SK-N-MC (cell line): ENCODE data around the gene PIK3R2.
A peak's percentile ranks its signal among the peaks of the same experiment; 100 is the strongest.
"Not testable (repeated sequence)": the region's sequence is repeated elsewhere in the genome, so short reads cannot be mapped to it uniquely, and the experiment has no call there.

ENCODE experiments used
- DNase-seq: peaks from one replicate; pipeline ENCODE4 v3.0.0-alpha.2; 2011; ENCODE audit warnings: low read depth, low spot score
- H3K27ac ChIP-seq: fragments of 200-600 bp; sonication (generic); 2 replicates; pipeline ENCODE4 v1.5.1; 2016; ENCODE audit warnings: mixed run types
- H3K36me3 ChIP-seq: fragments of 200-600 bp; sonication (generic); 2 replicates; pipeline ENCODE4 v1.6.1; 2017; ENCODE audit warnings: antibody characterized with exemption, low read length, mixed read lengths; ENCODE audit not compliant: insufficient read depth
- H3K4me3 ChIP-seq: fragments of 200-600 bp; sonication (generic); 2 replicates; pipeline ENCODE4 v1.5.1; 2016
- H3K9ac ChIP-seq: fragments of 200-600 bp; sonication (generic); 2 replicates; pipeline ENCODE4 v1.8.0; 2017; ENCODE audit warnings: mixed run types, mixed read lengths; ENCODE audit not compliant: insufficient read length
- H3K9me3 ChIP-seq: fragments of 200-600 bp; sonication (generic); 2 replicates; pipeline ENCODE4 v1.6.1; 2017; ENCODE audit warnings: low read depth, mild to moderate bottlenecking, antibody characterized with exemption, low read length, moderate library complexity, mixed read lengths
- EZH2 ChIP-seq: fragments of 200-600 bp; sonication (generic); IDR thresholded peaks from one replicate; pipeline ENCODE4 v1.6.1; 2017; ENCODE audit warnings: antibody characterized with exemption
- FOXP2 ChIP-seq: optimal IDR thresholded peaks from 2 replicates; pipeline ENCODE3; 2011; ENCODE audit warnings: mild to moderate bottlenecking, moderate library complexity; ENCODE audit not compliant: insufficient read depth; ENCODE audit errors: extremely low read length, control extremely low read depth
- POLR2AphosphoS5 ChIP-seq: IDR thresholded peaks from 2 replicates; pipeline ENCODE4 v1.6.1; 2012; ENCODE audit warnings: mild to moderate bottlenecking, low read depth, low read length, borderline replicate concordance

PIK3R2 gene

DNA sequence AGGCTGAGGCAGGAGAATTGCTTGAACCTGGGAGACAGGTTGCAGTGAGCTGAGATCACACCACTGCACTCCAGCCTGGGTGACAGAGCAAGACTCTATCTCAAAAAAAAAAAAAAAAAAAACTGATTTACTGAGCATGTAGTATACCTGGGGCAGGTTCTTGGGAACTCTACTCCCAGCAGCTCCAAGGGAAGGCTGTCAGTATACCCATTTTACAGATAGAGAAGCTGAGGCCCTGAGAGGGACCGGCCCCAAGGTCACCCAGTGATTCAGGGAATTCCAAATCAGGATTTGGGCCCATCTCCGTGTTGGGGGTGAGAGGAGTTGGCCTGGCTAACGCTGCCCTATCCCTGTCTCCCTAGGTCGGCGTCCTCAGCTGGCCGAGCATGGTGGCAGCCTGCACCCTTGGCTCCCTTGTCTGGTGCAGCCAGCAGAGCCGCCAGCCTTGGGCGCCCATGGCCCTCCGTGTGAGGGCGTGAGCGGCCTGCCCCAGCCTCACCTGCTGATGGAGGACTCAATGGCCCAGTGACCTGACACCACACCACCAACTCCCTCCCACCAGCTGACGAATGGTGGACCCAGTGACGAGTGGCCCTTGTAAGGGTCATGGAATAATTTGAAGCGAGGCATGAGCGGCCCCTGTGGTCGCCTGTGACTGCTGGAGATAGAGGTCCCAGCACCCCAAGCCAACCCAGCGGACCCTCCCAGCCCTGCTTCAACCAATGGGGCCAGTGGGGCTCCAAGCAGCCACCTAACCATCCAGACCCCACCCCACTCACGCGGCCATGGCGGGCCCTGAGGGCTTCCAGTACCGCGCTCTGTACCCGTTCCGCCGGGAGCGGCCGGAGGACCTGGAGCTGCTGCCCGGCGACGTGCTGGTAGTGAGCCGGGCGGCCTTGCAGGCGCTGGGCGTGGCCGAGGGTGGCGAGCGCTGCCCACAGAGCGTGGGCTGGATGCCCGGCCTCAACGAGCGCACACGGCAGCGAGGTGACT, 2.4 kb downstream of the PIK3R2 start:
- no peak for DNase-seq
- Histone ChIP-seq H3K9me3 (no peaks in the 10 kb centered on the region), H3K9ac (no peak overlapping the region), H3K4me3 (no peak overlapping the region), H3K36me3 (no peaks in the 10 kb centered on the region; the same call in 1 of the 2 replicates), H3K27ac (no peak overlapping the region)
- TF ChIP-seq POLR2AphosphoS5: no peak
- TF ChIP-seq EZH2: no peak
- TF ChIP-seq FOXP2: no peak

DNA sequence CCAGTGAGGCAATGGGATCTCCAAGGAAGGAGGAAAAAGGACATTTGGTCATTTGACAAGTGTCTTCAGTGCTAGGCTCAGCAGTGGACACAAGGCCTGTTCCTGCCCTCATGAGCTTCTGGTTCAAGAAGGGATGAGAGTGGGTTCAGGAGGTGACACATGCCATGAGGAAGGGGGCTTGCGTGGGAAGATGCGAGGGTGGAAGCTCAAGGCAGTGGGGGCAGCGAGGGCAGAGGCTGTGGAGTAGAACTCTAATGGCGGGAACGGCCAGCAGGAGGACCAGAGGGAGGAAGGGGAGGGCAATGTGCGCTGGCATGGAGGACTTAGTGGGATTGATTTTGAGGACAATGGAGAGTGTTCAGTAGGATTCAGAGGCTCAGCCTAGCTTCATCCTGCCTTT, 3.3 kb downstream of the PIK3R2 start:
- TF ChIP-seq POLR2AphosphoS5: no peak
- no peak for TF ChIP-seq FOXP2
- Histone ChIP-seq H3K4me3 (no peak overlapping the region), H3K9ac (no peak overlapping the region), H3K9me3 (no peaks in the 10 kb centered on the region), H3K36me3 (no peaks in the 10 kb centered on the region; the same call in 1 of the 2 replicates), H3K27ac (no peak overlapping the region)
- no peak for DNase-seq

DNA sequence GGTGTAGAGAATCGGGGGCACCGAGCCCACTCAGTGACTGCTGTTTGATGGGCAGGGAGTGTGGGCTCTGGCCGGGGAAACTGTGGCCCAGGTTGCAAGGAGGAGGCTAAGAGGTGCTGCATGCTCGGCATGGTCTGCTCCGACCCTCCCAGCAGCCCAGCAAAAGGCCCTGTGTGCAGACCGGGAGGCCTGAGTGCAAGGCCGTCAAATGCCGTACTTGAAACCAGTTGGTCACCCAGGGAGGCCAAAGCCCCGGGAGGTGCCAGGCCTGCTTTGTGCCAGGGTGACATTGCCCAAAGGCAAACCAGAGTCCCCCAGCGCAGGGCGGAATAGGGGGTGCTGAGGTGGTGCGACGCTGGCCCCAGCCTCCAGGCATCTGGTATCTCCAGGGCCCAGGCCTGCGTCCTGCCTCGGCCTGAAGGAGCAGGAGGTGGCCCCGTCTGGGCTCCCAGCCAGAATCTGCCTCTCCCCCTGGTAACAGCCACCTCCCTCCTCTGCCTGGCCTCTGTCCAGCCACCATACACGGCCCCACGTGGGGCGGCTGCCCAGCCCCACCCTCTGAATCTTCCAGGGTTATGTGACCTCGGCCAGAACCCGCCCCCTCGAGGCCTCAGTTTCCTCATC, 4.0 kb downstream of the PIK3R2 start:
- Histone ChIP-seq H3K4me3 (no peak overlapping the region), H3K36me3 (peaks cover 2% of the 10 kb centered on the region; the same call in 1 of the 2 replicates), H3K9me3 (no peaks in the 10 kb centered on the region), H3K9ac (no peak overlapping the region), H3K27ac (no peak overlapping the region)
- no peak for DNase-seq
- TF ChIP-seq EZH2 (no peak), POLR2AphosphoS5 (no peak), FOXP2 (no peak)

DNA sequence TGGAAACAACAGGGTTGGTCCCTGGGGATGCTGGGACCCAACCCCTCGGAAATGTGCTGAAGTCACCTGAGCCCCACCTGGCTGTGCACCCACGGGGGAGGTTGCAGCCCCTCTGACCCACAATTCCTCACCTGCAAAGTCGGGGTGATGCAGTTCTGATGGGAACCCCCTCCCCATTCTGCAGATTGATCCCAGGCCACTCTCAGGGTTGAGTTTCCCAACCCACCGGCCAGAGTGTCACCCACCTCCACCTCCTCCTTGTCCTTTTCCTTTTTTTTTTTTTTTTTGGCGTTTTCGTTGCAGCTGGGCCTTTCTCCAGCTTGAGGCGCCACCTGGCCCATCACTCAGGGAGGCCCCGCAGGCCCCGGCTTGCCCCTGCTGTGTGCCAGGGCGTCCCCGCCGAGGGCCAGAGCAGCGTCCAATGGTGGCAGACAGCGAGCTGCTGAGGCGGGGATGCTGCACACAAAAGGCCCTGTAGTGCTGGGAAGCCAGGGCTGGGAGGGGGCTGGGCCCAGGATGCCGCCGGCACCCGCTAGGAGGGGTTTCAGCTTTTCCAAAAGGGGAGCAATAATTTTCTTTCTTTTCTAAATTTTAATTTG, 4.6 kb downstream of the PIK3R2 start:
- no peak overlapping the region for H3K9ac ChIP-seq
- TF ChIP-seq FOXP2: no peak
- TF ChIP-seq POLR2AphosphoS5: no peak
- TF ChIP-seq EZH2: no peak

DNA sequence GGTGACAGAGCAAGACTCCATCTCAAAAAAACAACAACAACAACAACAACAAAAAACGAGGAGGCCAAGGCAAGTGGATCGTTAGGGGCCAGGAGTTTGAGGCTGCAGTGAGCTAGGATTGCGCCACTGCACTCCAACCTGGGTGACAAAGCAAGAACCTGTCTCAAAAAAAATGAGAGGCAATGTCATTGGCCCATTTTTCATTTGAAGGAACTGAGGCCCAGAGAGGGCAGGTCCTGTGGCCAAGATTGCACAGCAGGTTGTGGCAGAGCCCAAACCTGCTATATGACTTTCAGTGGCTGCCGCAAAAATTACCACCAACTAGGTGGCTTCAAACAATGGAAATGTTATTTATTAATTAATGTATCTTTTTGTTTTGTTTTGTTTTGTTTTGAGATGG, 5.5 kb downstream of the PIK3R2 start:
- TF ChIP-seq FOXP2: no peak
- no peak for TF ChIP-seq POLR2AphosphoS5
- no peak for TF ChIP-seq EZH2
- Histone ChIP-seq H3K27ac (no peak overlapping the region), H3K9me3 (no peaks in the 10 kb centered on the region), H3K36me3 (peaks cover 14% of the 10 kb centered on the region; the same call in 1 of the 2 replicates), H3K9ac (no peak overlapping the region), H3K4me3 (no peak overlapping the region)
- DNase-seq: no peak

More for the DNA sequence above, 4.6 kb downstream of the PIK3R2 start:
- Histone ChIP-seq H3K27ac (no peak overlapping the region), H3K4me3 (no peak overlapping the region), H3K9me3 (no peaks in the 10 kb centered on the region), H3K36me3 (peaks cover 7% of the 10 kb centered on the region; the same call in 1 of the 2 replicates)
- no peak for DNase-seq

DNA sequence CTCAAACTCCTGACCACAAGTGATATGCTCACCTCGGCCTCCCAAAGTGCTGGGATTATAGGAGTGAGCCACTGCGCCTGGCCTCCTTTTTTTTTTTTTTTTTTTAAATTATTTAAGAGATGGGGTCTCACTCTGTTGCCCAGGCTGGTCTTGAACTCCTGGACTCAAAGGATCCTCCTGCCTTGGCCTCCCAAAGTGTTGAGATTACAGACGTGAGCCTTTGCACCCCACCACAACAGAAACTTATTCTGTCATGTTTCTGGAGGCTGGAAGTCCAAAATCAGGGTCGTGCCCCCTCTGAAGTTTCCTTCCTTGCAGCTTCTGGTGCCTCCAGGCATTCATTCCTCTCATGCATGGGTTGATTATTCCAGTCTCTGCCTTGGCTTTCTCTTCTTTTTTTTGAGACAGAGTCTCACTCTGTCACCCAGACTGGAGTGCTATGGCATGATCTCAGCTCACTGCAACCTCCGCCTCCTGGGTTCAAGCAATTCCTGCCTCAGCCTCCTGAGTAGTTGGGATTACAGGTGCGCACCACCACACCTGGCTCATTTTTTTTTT, 6.2 kb downstream of the PIK3R2 start:
- not testable (repeated sequence) for H3K9ac ChIP-seq, H3K4me3 ChIP-seq, H3K27ac ChIP-seq, H3K9me3 ChIP-seq, DNase-seq
- H3K36me3 ChIP-seq: peaks cover 14% of the 10 kb centered on the region; the same call in 1 of the 2 replicates

DNA sequence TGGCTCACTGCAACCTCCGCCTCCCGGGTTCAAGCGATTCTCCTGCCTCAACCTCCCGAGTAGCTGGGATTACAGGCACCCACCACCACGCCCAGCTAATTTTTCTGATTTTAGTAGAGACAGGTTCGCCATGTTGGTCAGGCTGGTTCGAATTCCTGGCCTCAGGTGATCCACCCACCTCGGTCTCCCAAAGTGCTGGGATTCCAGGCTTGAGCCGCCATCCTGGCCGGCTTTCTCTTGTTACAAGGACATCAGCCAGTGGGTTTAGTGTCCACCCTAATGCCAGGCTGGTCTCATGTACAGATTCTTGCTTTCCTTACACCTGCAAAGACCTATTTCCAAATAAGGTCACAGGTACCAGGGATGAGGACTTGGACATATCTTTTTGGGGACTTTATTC, 6.8 kb downstream of the PIK3R2 start:
- Histone ChIP-seq H3K36me3 (peaks cover 14% of the 10 kb centered on the region; the same call in 1 of the 2 replicates), H3K9me3 (no peaks in the 10 kb centered on the region), H3K27ac (no peak overlapping the region), H3K9ac (no peak overlapping the region), H3K4me3 (no peak overlapping the region)
- TF ChIP-seq EZH2: no peak
- TF ChIP-seq POLR2AphosphoS5: no peak
- TF ChIP-seq FOXP2: no peak
- DNase-seq: no peak

DNA sequence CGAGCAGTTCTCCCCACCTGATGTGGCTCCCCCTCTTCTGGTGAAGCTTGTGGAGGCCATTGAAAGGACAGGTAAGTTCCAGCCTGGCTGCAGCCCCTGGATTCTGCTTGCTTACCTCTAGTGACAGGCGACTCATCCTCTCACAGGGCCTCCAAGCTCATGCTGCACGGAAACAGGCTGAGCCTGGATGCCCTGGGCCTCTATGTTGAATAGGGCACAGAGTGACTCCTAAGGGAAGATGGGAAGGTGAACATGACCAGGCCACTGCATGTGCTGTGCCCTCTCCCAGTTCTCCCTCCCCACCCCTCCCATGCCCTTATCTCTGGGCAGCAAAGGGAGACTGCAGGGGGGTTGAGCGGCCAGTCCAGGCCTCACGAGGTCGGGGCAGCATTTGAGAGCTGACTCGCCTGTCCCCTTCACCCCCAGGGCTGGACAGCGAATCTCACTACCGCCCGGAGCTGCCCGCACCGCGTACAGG, 7.6 kb downstream of the PIK3R2 start:
- no peak for TF ChIP-seq FOXP2
- TF ChIP-seq POLR2AphosphoS5: no peak
- no peak for TF ChIP-seq EZH2
- Histone ChIP-seq H3K9ac (peak overlapping the region; percentile 68), H3K9me3 (no peaks in the 10 kb centered on the region), H3K36me3 (peaks cover 16% of the 10 kb centered on the region; the same call in 1 of the 2 replicates), H3K4me3 (peak overlapping the region; percentile 63), H3K27ac (no peak overlapping the region)
- no peak for DNase-seq
